B cell (primary cell): ENCODE measurements around the gene PCSK6. TPM values are rescaled to one million over a fixed set of nuclear protein-coding genes. Genes with fewer than 3 reads are reported as not detected.

Experiments
- ATAC-seq: fragments of 200-7000 bp; cut with Tn5 transposase; one replicate; pipeline ENCODE4 v1.10.0; 2021; ENCODE audit warnings: low read depth, mild to moderate bottlenecking, moderate number of reproducible peaks, moderate library complexity
- CTCF ChIA-PET: fragments of 350-600 bp; sonication (Branson Sonifier 250); formaldehyde crosslinking; loops from one replicate; lab custom pipeline; 2021; ENCODE audit warnings: antibody characterized with exemption, inconsistent platforms; lab: Charles Lee
- POLR2A ChIA-PET: fragments of 350-600 bp; sonication (Branson Sonifier 250); formaldehyde crosslinking; loops from one replicate; lab custom pipeline; 2021; ENCODE audit warnings: antibody characterized with exemption; lab: Charles Lee
- DNase-seq: peaks from one replicate; pipeline ENCODE4 v3.0.0; 2013
- H2AFZ ChIP-seq: 2 replicates; pipeline ENCODE4 v1.6.1; 2012; ENCODE audit warnings: mild to moderate bottlenecking, low read depth, low read length; ENCODE audit not compliant: insufficient read depth, poor library complexity, severe bottlenecking
- H3K27ac ChIP-seq, 2 donors: 1 replicate in 1 of 2; 2 replicates in 1 of 2; pipeline ENCODE4 v1.5.1; 2012 to 2013; ENCODE audit warnings: low read length in 2 of 2, mild to moderate bottlenecking in 2 of 2, moderate library complexity in 1 of 2
- H3K27me3 ChIP-seq, 4 experiments: fragments of 200-600 bp in 1 of 4; sonication (generic) in 1 of 4; replicated peaks in 1 of 4; 1 replicate in 2 of 4; 2 replicates in 2 of 4; pipeline versions ENCODE4 v1.6.1 to v1.7.0; 2013 to 2016; ENCODE audit warnings: low read length in 3 of 4, mild to moderate bottlenecking in 2 of 4, mixed read lengths in 1 of 4, moderate library complexity in 1 of 4; ENCODE audit not compliant: insufficient read depth in 4 of 4, control insufficient read depth in 3 of 4; ENCODE audit errors: control extremely low read depth in 1 of 4
- H3K36me3 ChIP-seq, 2 experiments: replicated peaks in 1 of 2; 1 replicate in 1 of 2; 2 replicates in 1 of 2; pipeline versions ENCODE4 v1.6.1 to v1.7.1; 2013; ENCODE audit warnings: low read length in 1 of 2; ENCODE audit not compliant: insufficient read depth in 2 of 2, control insufficient read depth in 1 of 2; ENCODE audit errors: control extremely low read depth in 1 of 2, extremely low read depth in 1 of 2
- H3K4me1 ChIP-seq, 2 donors: fragments of 200-600 bp in 1 of 2; sonication (generic) in 1 of 2; 1 replicate in 1 of 2; 2 replicates in 1 of 2; pipeline versions ENCODE4 v1.5.1 to v1.6.1; 2013 to 2017; ENCODE audit warnings: low read length in 2 of 2; ENCODE audit not compliant: control insufficient read depth in 2 of 2, insufficient read depth in 2 of 2
- H3K4me2 ChIP-seq: replicated peaks from 2 replicates; pipeline ENCODE3; 2012; ENCODE audit warnings: mild to moderate bottlenecking, low read depth, low read length; ENCODE audit not compliant: poor library complexity, severe bottlenecking
- H3K4me3 ChIP-seq, 5 experiments: fragments of 200-600 bp in 1 of 5; sonication (generic) in 1 of 5; 1 replicate in 3 of 5; 2 replicates in 2 of 5; pipeline versions ENCODE4 v1.5.1 to v1.7.0; 2011 to 2016; ENCODE audit warnings: low read length in 4 of 5, mild to moderate bottlenecking in 4 of 5, low read depth in 2 of 5, control low read depth in 1 of 5, moderate library complexity in 1 of 5; ENCODE audit not compliant: insufficient read depth in 1 of 5; ENCODE audit errors: control extremely low read depth in 1 of 5, extremely low read depth in 1 of 5
- H3K79me2 ChIP-seq: fragments of 200-600 bp; sonication (generic); one replicate; pipeline ENCODE4 v1.6.0; 2016; ENCODE audit warnings: low read length; ENCODE audit not compliant: control insufficient read depth, insufficient read depth
- H3K9ac ChIP-seq: fragments of 200-600 bp; sonication (generic); 2 replicates; pipeline ENCODE4 v1.6.1; 2017; ENCODE audit warnings: mild to moderate bottlenecking, low read length, moderate library complexity
- H3K9me3 ChIP-seq, 3 donors: one replicate each; pipeline versions ENCODE4 v1.6.1 to v1.7.1; 2013; ENCODE audit warnings: low read length in 2 of 3; ENCODE audit not compliant: control insufficient read depth in 2 of 3, insufficient read depth in 1 of 3; ENCODE audit errors: control extremely low read depth in 1 of 3
- H4K20me1 ChIP-seq: 2 replicates; pipeline ENCODE4 v1.6.0; 2012; ENCODE audit warnings: mild to moderate bottlenecking, low read length; ENCODE audit not compliant: insufficient read depth, control insufficient read depth, poor library complexity, severe bottlenecking
- H3K27ac Mint-ChIP-seq: one replicate; pipeline ENCODE4 v1.8.0; 2021; ENCODE audit warnings: mixed read lengths
- H3K27me3 Mint-ChIP-seq: one replicate; pipeline ENCODE4 v1.8.0; 2021; ENCODE audit warnings: mixed read lengths
- H3K4me1 Mint-ChIP-seq: one replicate; pipeline ENCODE4 v1.8.0; 2021; ENCODE audit warnings: mixed read lengths
- H3K4me3 Mint-ChIP-seq: one replicate; pipeline ENCODE4 v1.8.0; 2021; ENCODE audit warnings: mixed read lengths
- H3K9me3 Mint-ChIP-seq: one replicate; pipeline ENCODE4 v1.8.0; 2022; ENCODE audit warnings: mixed read lengths; ENCODE audit not compliant: insufficient read depth
- CTCF ChIP-seq: fragments of 200-600 bp; IDR thresholded peaks from one replicate; pipeline ENCODE4 v1.8.0; 2022; ENCODE audit warnings: antibody characterized with exemption, mild to moderate bottlenecking
- EZH2 ChIP-seq: IDR thresholded peaks from 2 replicates; pipeline ENCODE4 v1.6.1; 2012; ENCODE audit warnings: borderline replicate concordance, low read depth, mild to moderate bottlenecking, moderate library complexity, low read length; ENCODE audit not compliant: insufficient read depth, poor library complexity, severe bottlenecking
- WGBS: methylation state at CpG from one replicate; pipeline ENCODE4 v1.1.5; 2013; ENCODE audit warnings: missing lambda C conversion rate; ENCODE audit not compliant: insufficient coverage; 5-methylcytosine and 5-hydroxymethylcytosine counted together
- intact Hi-C: fragments of 100-400 bp; cut with micrococcal nuclease; formaldehyde crosslinking; loops from one replicate; pipeline ENCODE4 v1.10.0; 2022
- polyA plus RNA-seq: library from polyadenylated mRNA; depleted of rRNA; stranded (reverse); fragments of >200 nt; gene quantifications from 2 replicates; pipeline ENCODE4 v1.2.3, GENCODE V29; 2012
- total RNA-seq, 2 donors: library from RNA; stranded (reverse); fragments of 120-200 nt in 1 of 2; gene quantifications; 1 replicate in 1 of 2; 2 replicates in 1 of 2; pipeline versions ENCODE4 v1.2.3 to v1.2.4, GENCODE V29; 2013 to 2022

PCSK6 gene
- total and polyA plus RNA-seq, 2 donors (not counting 1 experiment from before 2014, with no cell fraction given) = 0.66 to 1.6 TPM

GRCh38 chr15:101323793-101324523 lies 165.5 kb downstream of the PCSK6 start:
- H3K27me3 Mint-ChIP-seq = peaks cover 56% of the 10 kb centered on the region
- peaks cover 6% of the 10 kb centered on the region for H3K4me1 Mint-ChIP-seq

More at GRCh38 chr15:101323793-101324523, 165.5 kb downstream of the PCSK6 start:
- no peak overlapping the region for H3K4me3 Mint-ChIP-seq
- H3K9me3 Mint-ChIP-seq = no peaks in the 10 kb centered on the region
- peaks cover 7 to 9% of the 10 kb centered on the region in 2 donors for H3K4me1 ChIP-seq
- peaks cover 0 to 9% (median 0%) of the 10 kb centered on the region in 3 donors for H3K9me3 ChIP-seq
- DNase-seq (no peak), ATAC-seq (no peak)
- no peaks in the 10 kb centered on the region for H3K79me2 ChIP-seq
- no peak overlapping the region for H3K4me2 ChIP-seq
- peaks cover 0 to 39% (median 9%) of the 10 kb centered on the region in 4 experiments for H3K27me3 ChIP-seq
- CTCF ChIA-PET = no interaction called here
- H2AFZ ChIP-seq = no peak overlapping the region
- H3K27ac Mint-ChIP-seq = no peak overlapping the region
- H4K20me1 ChIP-seq = no peaks in the 10 kb centered on the region
- POLR2A ChIA-PET = no interaction called here
- H3K9ac ChIP-seq = no peak overlapping the region
- H3K36me3 ChIP-seq = no peaks in the 10 kb centered on the region
- TF ChIP-seq EZH2 (no peak), CTCF (no peak)
- H3K27ac ChIP-seq = no peak overlapping the region
- no peak overlapping the region for H3K4me3 ChIP-seq
- intact Hi-C loops = no loop called here
- 91% methylated on average over 19 of the region's 21 CpGs for WGBS
